Activated CD8-positive, alpha-beta T cell treated with anti-CD3 and anti-CD28 coated beads for 36 hours (primary cell): ENCODE measurements around the gene ADNP2. TPM values are rescaled to one million over a fixed set of nuclear protein-coding genes. Genes with fewer than 3 reads are reported as not detected.

Experiments used
- ATAC-seq: fragments of 200-7000 bp; cut with Tn5 transposase; one replicate; pipeline ENCODE4 v1.10.0; 2021; ENCODE audit warnings: mild to moderate bottlenecking, moderate library complexity
- CTCF ChIA-PET: fragments of 350-600 bp; sonication (Branson Sonifier 250); formaldehyde crosslinking; loops from one replicate; lab custom pipeline; 2021; ENCODE audit warnings: antibody characterized with exemption; lab: Charles Lee
- POLR2A ChIA-PET: fragments of 350-600 bp; sonication (Branson Sonifier 250); formaldehyde crosslinking; loops from one replicate; lab custom pipeline; 2021; ENCODE audit warnings: antibody characterized with exemption; lab: Charles Lee
- DNase-seq: peaks from one replicate; pipeline ENCODE4 v3.0.0-alpha.2; 2020
- H3K27ac Mint-ChIP-seq: one replicate; pipeline ENCODE4 v1.8.0; 2021; ENCODE audit warnings: mild to moderate bottlenecking, mixed read lengths
- H3K27me3 Mint-ChIP-seq: one replicate; pipeline ENCODE4 v1.8.0; 2021; ENCODE audit warnings: mixed read lengths
- H3K36me3 Mint-ChIP-seq: one replicate; pipeline ENCODE4 v1.8.0; 2021; ENCODE audit warnings: low read depth, mixed read lengths
- H3K4me1 Mint-ChIP-seq: one replicate; pipeline ENCODE4 v1.8.0; 2021; ENCODE audit warnings: low read depth, mixed read lengths
- H3K4me3 Mint-ChIP-seq: one replicate; pipeline ENCODE4 v1.8.0; 2021; ENCODE audit warnings: mild to moderate bottlenecking, moderate library complexity, mixed read lengths
- H3K9me3 Mint-ChIP-seq: one replicate; pipeline ENCODE4 v1.8.0; 2021; ENCODE audit warnings: mixed read lengths
- intact Hi-C: fragments of 100-400 bp; cut with micrococcal nuclease; formaldehyde crosslinking; loops from one replicate; pipeline ENCODE4 v1.10.0; 2022
- total RNA-seq, 2 experiments: library from RNA; stranded (reverse); gene quantifications; one replicate each; pipeline ENCODE4 v1.2.3, GENCODE V29; 2021
- TF ChIP-seq, protein P1 (sequence below): fragments of 200-600 bp; IDR thresholded peaks from one replicate; pipeline ENCODE4 v1.8.0; 2022; ENCODE audit warnings: antibody characterized with exemption, mild to moderate bottlenecking

Gene ADNP2
- total RNA-seq, 2 experiments from 2014 or later = 22.1 to 22.5 TPM

- TF ChIP-seq, protein P1, sequence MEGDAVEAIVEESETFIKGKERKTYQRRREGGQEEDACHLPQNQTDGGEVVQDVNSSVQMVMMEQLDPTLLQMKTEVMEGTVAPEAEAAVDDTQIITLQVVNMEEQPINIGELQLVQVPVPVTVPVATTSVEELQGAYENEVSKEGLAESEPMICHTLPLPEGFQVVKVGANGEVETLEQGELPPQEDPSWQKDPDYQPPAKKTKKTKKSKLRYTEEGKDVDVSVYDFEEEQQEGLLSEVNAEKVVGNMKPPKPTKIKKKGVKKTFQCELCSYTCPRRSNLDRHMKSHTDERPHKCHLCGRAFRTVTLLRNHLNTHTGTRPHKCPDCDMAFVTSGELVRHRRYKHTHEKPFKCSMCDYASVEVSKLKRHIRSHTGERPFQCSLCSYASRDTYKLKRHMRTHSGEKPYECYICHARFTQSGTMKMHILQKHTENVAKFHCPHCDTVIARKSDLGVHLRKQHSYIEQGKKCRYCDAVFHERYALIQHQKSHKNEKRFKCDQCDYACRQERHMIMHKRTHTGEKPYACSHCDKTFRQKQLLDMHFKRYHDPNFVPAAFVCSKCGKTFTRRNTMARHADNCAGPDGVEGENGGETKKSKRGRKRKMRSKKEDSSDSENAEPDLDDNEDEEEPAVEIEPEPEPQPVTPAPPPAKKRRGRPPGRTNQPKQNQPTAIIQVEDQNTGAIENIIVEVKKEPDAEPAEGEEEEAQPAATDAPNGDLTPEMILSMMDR = no peak
- CTCF ChIA-PET = interaction anchor here (1.0 to 4.0 kb wide), 3 partner anchors 49 to 75 kb away, joined by 3 to 22 read pairs (median 3); no protein-coding TSS in a partner anchor
- POLR2A ChIA-PET = interaction anchor here (1.3 to 2.7 kb wide), 3 partner anchors 75 to 431 kb away, joined by 3 to 12 read pairs (median 5); partner anchors contain the start of genes RBFA and TXNL4A
- ATAC-seq (peak; percentile 12), DNase-seq (peak; percentile 35)
- peak overlapping the region; percentile 90 for H3K27ac Mint-ChIP-seq
- intact Hi-C loops = no loop called here
- no peaks in the 10 kb centered on the region for H3K9me3 Mint-ChIP-seq
- H3K4me3 Mint-ChIP-seq = peak overlapping the region; percentile 85
- H3K36me3 Mint-ChIP-seq = peaks cover 24% of the 10 kb centered on the region
- peaks cover 51% of the 10 kb centered on the region for H3K4me1 Mint-ChIP-seq
- H3K27me3 Mint-ChIP-seq = no peaks in the 10 kb centered on the region
These were observed 615 bp downstream of the ADNP2 start for GRCh38 chr18:80109676-80110078.

DNA sequence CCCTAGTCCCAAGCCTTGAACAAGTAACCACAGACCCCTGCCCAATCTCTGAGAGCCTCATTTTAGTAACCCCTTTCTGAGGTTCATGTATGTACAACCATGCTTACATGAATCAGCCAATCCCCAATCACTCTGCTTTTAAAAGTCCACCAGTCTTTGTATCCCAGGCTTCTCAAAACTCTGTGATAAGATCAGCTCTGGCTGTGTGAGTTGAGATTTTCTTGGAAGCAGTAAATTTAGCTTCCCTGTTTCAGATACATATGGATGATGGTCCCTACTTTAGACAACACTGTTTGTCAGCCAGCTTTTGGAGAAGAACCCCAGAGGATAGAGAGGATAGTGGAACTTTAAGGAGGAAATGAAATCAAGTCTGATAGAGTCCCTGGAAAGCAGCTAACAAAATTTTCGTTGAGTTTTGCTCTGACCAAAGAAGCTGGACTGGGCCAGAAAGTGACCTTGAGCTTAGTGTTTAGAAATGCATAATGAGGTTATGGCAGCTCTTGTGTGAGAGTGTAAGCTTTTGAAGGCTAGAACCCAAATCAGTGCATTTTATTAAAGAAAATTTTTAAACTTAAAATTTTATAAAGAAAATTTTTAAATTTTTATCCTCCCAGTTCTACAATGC, 3.7 kb downstream of the ADNP2 start:
- ATAC-seq (no peak), DNase-seq (no peak)
- H3K27ac Mint-ChIP-seq = no peak overlapping the region
- H3K9me3 Mint-ChIP-seq = no peaks in the 10 kb centered on the region
- ChIA-PET CTCF (interaction anchor here (4.0 kb wide), 1 partner anchor 46 kb away, joined by 22 read pairs; no protein-coding TSS in a partner anchor), POLR2A (no interaction called here)
- no peaks in the 10 kb centered on the region for H3K27me3 Mint-ChIP-seq
- no peak overlapping the region for H3K4me3 Mint-ChIP-seq
- H3K4me1 Mint-ChIP-seq = peaks cover 52% of the 10 kb centered on the region
- H3K36me3 Mint-ChIP-seq = peaks cover 32% of the 10 kb centered on the region
- TF ChIP-seq, protein P1 = no peak
- intact Hi-C loops = no loop called here

DNA sequence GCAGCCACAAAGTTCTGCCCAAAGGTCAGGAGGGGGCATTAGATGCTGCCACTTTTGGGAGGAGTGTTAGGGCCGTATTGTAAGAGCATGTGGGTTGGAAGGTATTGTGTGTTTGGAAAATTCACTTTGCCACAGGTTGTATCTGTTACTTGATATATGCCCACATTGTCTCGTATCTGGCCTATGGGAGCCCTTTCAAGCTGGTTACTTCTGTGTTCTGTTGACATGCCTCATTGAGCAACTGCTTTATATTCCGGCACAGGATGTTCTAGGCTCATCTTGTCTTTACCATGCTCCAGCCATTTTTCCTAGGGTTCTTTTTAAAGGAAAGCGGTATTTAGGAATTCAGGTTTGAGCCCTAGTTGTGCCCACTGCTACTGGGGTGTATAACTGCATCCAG, 6.0 kb downstream of the ADNP2 start:
- H3K9me3 Mint-ChIP-seq = no peaks in the 10 kb centered on the region
- H3K36me3 Mint-ChIP-seq = peaks cover 46% of the 10 kb centered on the region
- CTCF ChIA-PET = no interaction called here

GRCh38 chr18:80119111-80119510, 10.0 kb downstream of the ADNP2 start:
- Mint-ChIP-seq H3K9me3 (no peaks in the 10 kb centered on the region), H3K36me3 (peaks cover 45% of the 10 kb centered on the region), H3K27ac (no peak overlapping the region), H3K4me1 (peaks cover 31% of the 10 kb centered on the region), H3K27me3 (no peaks in the 10 kb centered on the region), H3K4me3 (no peak overlapping the region)
- CTCF ChIA-PET = interaction anchor here (0.8 kb wide), 1 partner anchor 40 kb away, joined by 3 read pairs; no protein-coding TSS in a partner anchor
- TF ChIP-seq, protein P1 = no peak
- ATAC-seq (no peak), DNase-seq (no peak)
- intact Hi-C loops = no loop called here
- POLR2A ChIA-PET = no interaction called here

More for the DNA sequence above, 6.0 kb downstream of the ADNP2 start:
- ATAC-seq (no peak), DNase-seq (no peak)
- H3K4me3 Mint-ChIP-seq = no peak overlapping the region
- H3K4me1 Mint-ChIP-seq = peaks cover 47% of the 10 kb centered on the region
- POLR2A ChIA-PET = interaction anchor here (0.6 kb wide), 1 partner anchor 58 kb away, joined by 3 read pairs; no protein-coding TSS in a partner anchor
- no peaks in the 10 kb centered on the region for H3K27me3 Mint-ChIP-seq
- intact Hi-C loops = no loop called here
- no peak overlapping the region for H3K27ac Mint-ChIP-seq
- TF ChIP-seq, protein P1 = no peak

- intact Hi-C loops = no loop called here
- TF ChIP-seq, protein P1 = no peak
- no peaks in the 10 kb centered on the region for H3K27me3 Mint-ChIP-seq
- ChIA-PET CTCF (no interaction called here), POLR2A (no interaction called here)
- H3K4me1 Mint-ChIP-seq = peaks cover 22% of the 10 kb centered on the region
- no peak for DNase-seq
- no peaks in the 10 kb centered on the region for H3K9me3 Mint-ChIP-seq
- no peak for ATAC-seq
- no peak overlapping the region for H3K4me3 Mint-ChIP-seq
- peaks cover 50% of the 10 kb centered on the region for H3K36me3 Mint-ChIP-seq
- H3K27ac Mint-ChIP-seq = no peak overlapping the region
These were observed 11.9 kb downstream of the ADNP2 start for GRCh38 chr18:80120932-80121331.
